HFF-Myc (cell line): ENCODE data around the gene MORN5.
A peak's percentile ranks its signal among the peaks of the same experiment; 100 is the strongest.

ENCODE experiments used
- DNase-seq: peaks from one replicate; pipeline ENCODE4 v3.0.0-alpha.2; 2011; ENCODE audit warnings: low read depth; ENCODE audit errors: extremely low read depth
- H3K4me3 ChIP-seq: replicated peaks from 2 replicates; pipeline ENCODE4 v1.5.1; 2011; ENCODE audit warnings: low read depth, mild to moderate bottlenecking, control low read depth, low read length
- TF ChIP-seq, protein P1 (sequence below): IDR thresholded peaks from 2 replicates; pipeline ENCODE4 v1.5.1; 2012; ENCODE audit warnings: mild to moderate bottlenecking, low read depth, low read length, control low read depth; ENCODE audit errors: missing control alignments

MORN5 gene

DNA sequence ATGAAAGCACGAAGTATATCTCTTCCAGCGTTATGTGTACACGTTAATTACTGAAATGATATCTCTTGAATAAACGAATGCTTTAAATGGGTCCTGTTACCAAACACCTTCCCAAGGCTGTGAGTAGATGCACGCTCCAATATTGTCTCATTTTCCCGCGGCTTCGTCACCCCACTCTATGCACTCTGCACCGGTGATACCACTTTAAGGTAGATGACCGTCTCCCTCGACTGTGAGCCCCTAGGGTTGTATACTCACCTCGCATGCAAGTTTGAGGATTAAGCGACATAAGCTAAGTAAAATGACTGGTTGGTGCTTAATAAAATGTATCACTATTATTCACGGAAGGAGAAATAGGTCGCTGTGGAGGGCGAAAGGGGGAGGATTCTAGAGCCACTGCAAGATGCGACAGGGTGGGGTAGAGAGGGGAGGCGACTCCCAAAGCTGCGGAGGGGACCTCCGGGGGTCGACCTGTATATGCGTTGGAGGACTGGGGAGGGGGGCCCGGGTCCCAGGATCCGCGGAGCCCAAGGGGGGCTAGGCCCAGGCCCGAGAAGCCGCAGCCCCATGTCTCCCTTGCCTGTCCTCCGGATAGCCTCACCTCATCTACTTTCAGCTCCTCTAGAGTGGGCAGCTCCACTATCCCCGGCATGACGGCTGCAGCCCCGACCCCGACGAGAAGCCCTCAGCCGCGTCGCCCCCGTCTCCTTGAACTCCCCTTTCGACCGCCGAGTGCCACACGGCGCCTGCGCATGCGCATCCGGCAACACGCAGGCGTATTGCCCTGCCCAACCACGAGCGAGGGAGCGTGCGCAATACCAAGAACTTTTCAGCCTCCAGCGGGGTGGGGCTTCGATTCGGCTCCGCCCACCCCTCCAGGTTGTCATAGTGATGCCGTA, at the start of gene MORN5, which contains the start of gene NDUFA8:
Gene MORN5, plus strand, starts transcription at position 883 of the 899 bp plus-strand sequence. CDS start 65 bp downstream, outside the sequence.
Gene NDUFA8, minus strand, starts transcription at position 754 of the 899 bp plus-strand sequence. Its CDS starts 102 bp downstream, at position 652.
- peak within 1 kb of the TSS; percentile 82 for H3K4me3 ChIP-seq
- peak; percentile 90 for DNase-seq
- TF ChIP-seq, protein P1, sequence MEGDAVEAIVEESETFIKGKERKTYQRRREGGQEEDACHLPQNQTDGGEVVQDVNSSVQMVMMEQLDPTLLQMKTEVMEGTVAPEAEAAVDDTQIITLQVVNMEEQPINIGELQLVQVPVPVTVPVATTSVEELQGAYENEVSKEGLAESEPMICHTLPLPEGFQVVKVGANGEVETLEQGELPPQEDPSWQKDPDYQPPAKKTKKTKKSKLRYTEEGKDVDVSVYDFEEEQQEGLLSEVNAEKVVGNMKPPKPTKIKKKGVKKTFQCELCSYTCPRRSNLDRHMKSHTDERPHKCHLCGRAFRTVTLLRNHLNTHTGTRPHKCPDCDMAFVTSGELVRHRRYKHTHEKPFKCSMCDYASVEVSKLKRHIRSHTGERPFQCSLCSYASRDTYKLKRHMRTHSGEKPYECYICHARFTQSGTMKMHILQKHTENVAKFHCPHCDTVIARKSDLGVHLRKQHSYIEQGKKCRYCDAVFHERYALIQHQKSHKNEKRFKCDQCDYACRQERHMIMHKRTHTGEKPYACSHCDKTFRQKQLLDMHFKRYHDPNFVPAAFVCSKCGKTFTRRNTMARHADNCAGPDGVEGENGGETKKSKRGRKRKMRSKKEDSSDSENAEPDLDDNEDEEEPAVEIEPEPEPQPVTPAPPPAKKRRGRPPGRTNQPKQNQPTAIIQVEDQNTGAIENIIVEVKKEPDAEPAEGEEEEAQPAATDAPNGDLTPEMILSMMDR = no peak

DNA sequence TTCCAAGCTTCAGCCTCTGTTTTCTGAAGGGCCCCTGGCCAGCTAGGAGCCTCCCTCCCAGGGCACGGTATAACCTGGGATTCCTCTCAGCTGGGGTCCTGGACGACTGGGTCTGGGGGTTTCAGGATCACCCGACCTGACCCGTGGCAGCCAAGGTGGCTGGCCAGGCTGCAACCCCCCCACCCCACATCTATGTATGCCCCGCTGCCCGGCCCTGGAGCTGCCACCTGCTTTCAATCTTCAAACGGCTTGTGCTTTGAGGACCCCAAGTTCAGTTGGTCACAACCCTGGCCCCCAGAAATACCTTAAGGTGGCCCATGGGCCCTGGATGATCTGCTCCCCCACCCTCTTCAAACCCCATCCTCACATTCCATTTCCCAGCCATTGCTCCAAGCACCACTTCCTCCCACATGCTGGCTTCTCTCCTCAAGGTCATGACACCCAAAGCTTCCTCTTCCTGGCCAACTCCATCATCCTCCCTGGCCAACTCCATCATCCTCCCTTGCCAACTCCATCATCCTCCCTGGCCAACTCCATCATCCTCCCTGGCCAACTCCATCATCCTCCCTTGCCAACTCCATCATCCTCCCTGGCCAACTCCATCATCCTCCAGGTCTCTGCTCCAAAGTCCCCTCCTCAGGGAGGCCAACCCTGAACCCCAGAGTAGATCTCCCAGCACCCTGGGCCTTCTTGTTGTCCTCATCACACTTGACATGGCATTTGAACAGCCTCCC, 49.4 kb upstream of the MORN5 start:
- no peak for DNase-seq
- no peak overlapping the region for H3K4me3 ChIP-seq
- TF ChIP-seq, protein P1 = no peak

DNA sequence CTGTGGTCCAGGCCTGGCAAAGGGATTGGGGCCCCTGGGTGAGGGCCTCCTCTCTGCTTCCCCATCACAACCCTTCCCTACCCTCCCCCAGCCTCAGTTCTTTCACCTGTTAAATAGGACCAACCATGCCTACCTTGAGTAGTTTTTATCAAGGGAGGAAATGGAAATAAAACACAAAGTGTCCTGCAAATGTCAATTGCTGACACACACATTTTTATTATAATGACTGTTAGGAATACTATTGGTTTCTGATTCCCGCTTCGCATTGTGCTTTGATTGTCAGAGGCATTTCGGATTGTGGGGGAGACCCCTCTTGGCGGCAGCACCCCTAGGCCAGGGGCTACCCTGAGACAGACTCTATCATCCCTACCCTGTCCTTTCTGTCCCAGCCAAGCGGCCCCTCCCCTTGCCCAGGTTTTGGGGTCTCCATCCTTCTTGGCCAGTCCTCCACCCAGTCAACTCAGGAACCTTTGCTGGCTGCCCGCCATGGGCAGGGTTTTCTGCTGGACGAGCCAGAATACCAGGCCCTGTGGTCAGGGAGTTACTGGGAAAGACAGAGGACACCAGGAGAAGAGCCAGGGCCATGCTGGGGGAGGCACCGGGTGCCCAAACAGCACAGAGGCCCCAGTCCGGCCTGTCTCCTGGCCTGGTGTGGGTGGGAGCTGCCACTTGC, 48.2 kb upstream of the MORN5 start:
- no peak for DNase-seq
- H3K4me3 ChIP-seq = no peak overlapping the region
- TF ChIP-seq, protein P1 = no peak

DNA sequence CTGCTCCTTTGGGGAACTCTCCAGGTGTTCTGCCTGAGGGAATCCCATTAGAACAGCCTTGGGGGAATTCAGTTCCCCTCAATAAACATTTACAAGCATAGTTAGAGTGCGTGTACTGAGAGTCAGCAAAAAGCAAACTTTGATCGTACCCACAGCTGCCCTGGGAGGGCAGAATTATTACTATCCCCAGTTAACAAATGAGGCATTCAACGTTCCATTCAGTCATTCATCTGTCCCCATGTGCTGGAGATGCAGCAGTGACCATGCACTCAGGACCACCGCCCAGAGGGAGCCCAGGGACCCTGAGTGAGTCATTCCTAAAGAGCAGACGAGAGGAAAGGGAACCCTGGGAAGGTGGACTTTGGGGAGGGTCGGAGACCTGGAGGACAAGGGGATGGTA, 47.5 kb upstream of the MORN5 start:
- DNase-seq = no peak
- no peak overlapping the region for H3K4me3 ChIP-seq
- TF ChIP-seq, protein P1 = no peak

GRCh38 chr9:122113574-122113973, 46.1 kb upstream of the MORN5 start:
- H3K4me3 ChIP-seq = no peak overlapping the region
- no peak for DNase-seq
- TF ChIP-seq, protein P1 = no peak

DNA sequence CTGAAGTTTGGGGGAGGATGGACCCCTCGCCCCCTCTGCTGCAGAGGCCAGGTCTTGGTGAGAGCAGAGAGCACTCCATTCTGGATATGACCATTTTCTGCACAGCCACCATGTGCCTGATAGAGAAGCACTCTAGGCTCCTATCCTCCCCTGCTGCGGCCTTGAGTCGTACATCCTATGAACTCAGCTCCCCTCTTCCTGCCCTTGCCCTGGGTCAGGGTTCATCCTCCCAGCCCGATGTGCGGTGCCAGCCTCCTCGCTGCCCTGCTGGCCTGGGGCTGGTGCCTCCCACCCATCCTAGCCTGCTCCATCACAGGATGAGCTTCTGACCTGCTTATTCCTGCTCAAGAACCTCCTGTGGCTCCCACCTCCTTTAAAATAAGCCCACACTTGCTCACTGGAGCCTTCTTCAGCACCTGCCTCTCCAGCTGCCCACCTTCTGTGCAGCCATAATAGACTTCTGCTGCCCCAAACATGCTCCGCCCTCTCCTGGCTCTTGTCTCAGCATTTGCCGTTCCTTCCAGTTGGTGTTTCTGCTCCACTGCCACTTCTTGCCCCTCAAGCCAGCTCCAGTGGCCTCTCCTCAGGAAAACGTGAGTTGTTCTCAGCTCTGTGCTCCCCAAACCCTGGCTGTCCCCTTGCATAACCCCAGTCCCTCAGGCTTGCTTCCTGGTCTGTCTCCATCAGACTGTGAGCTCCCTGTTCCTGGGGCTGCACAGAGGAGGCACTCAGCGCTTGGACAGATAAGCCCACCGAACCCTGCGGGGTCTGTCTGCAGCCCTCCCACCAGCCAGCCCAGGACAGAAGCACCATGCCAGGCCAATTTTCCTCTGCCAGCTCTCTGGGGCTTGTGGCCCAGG, 44.3 kb upstream of the MORN5 start:
- no peak for DNase-seq
- TF ChIP-seq, protein P1 = no peak

More for the DNA sequence above, 44.3 kb upstream of the MORN5 start:
- no peak overlapping the region for H3K4me3 ChIP-seq
